Memory B cell (primary cell): ENCODE results near the gene PPM1H.

Experiments used
- ATAC-seq: fragments of 150-1000 bp; cut with Tn5 transposase; 2 replicates; pipeline ENCODE4 v1.10.0; 2021; ENCODE audit warnings: low read depth, mild to moderate bottlenecking, moderate library complexity
- DNase-seq, 2 donors: peaks; one replicate each; pipeline ENCODE4 v3.0.0; 2022; ENCODE audit warnings: low spot score in 2 of 2
- H3K27ac Mint-ChIP-seq: one replicate; pipeline ENCODE4 v1.8.0; 2022; ENCODE audit warnings: mild to moderate bottlenecking, moderate library complexity, mixed read lengths
- H3K27me3 Mint-ChIP-seq: one replicate; pipeline ENCODE4 v1.8.0; 2022; ENCODE audit warnings: mixed read lengths
- H3K36me3 Mint-ChIP-seq: one replicate; pipeline ENCODE4 v1.8.0; 2022; ENCODE audit warnings: mild to moderate bottlenecking, mixed read lengths
- H3K4me1 Mint-ChIP-seq: one replicate; pipeline ENCODE4 v1.8.0; 2022; ENCODE audit warnings: mixed read lengths
- H3K4me3 Mint-ChIP-seq: one replicate; pipeline ENCODE4 v1.8.0; 2022; ENCODE audit warnings: mild to moderate bottlenecking, moderate library complexity, mixed read lengths
- H3K9me3 Mint-ChIP-seq: one replicate; pipeline ENCODE4 v1.8.0; 2022; ENCODE audit warnings: mixed read lengths

Gene PPM1H

GRCh38 chr12:62930546-62931425, 4.2 kb downstream of the PPM1H start:
- DNase-seq (no peak), ATAC-seq (no peak)
- Mint-ChIP-seq H3K4me3 (no peak overlapping the region), H3K36me3 (no peaks in the 10 kb centered on the region), H3K27me3 (peaks cover 21% of the 10 kb centered on the region), H3K4me1 (peaks cover 10% of the 10 kb centered on the region), H3K27ac (no peak overlapping the region), H3K9me3 (no peaks in the 10 kb centered on the region)

GRCh38 chr12:62928632-62929031, 6.3 kb downstream of the PPM1H start:
- H3K9me3 Mint-ChIP-seq, result no peaks in the 10 kb centered on the region
- no peak for ATAC-seq
- H3K36me3 Mint-ChIP-seq, result no peaks in the 10 kb centered on the region
- H3K27ac Mint-ChIP-seq, result no peak overlapping the region
- peaks cover 19% of the 10 kb centered on the region for H3K27me3 Mint-ChIP-seq
- H3K4me1 Mint-ChIP-seq, result peaks cover 4% of the 10 kb centered on the region
- DNase-seq, result no peak
- no peak overlapping the region for H3K4me3 Mint-ChIP-seq

- ATAC-seq (no peak), DNase-seq (no peak)
- H3K36me3 Mint-ChIP-seq, result no peaks in the 10 kb centered on the region
- H3K9me3 Mint-ChIP-seq, result no peaks in the 10 kb centered on the region
- H3K27me3 Mint-ChIP-seq, result peaks cover 7% of the 10 kb centered on the region
- no peak overlapping the region for H3K4me3 Mint-ChIP-seq
- no peaks in the 10 kb centered on the region for H3K4me1 Mint-ChIP-seq
- H3K27ac Mint-ChIP-seq, result no peak overlapping the region
These were observed 9.3 kb downstream of the PPM1H start for GRCh38 chr12:62925680-62926079.

GRCh38 chr12:62924084-62924483, 10.9 kb downstream of the PPM1H start:
- Mint-ChIP-seq H3K27ac (no peak overlapping the region), H3K9me3 (no peaks in the 10 kb centered on the region)
- DNase-seq, result no peak

GRCh38 chr12:62922539-62922938, 12.4 kb downstream of the PPM1H start:
- Mint-ChIP-seq H3K36me3 (no peaks in the 10 kb centered on the region), H3K4me3 (no peak overlapping the region), H3K27ac (no peak overlapping the region)

More at GRCh38 chr12:62924084-62924483, 10.9 kb downstream of the PPM1H start:
- H3K4me3 Mint-ChIP-seq, result no peak overlapping the region
- ATAC-seq, result no peak
- no peaks in the 10 kb centered on the region for H3K4me1 Mint-ChIP-seq
- H3K36me3 Mint-ChIP-seq, result no peaks in the 10 kb centered on the region
- peaks cover 4% of the 10 kb centered on the region for H3K27me3 Mint-ChIP-seq

GRCh38 chr12:62919838-62920237, 15.1 kb downstream of the PPM1H start:
- Mint-ChIP-seq H3K36me3 (no peaks in the 10 kb centered on the region), H3K27me3 (no peaks in the 10 kb centered on the region), H3K4me3 (no peak overlapping the region), H3K9me3 (no peaks in the 10 kb centered on the region), H3K27ac (no peak overlapping the region), H3K4me1 (no peaks in the 10 kb centered on the region)
- ATAC-seq (no peak), DNase-seq (no peak)

More at GRCh38 chr12:62922539-62922938, 12.4 kb downstream of the PPM1H start:
- H3K27me3 Mint-ChIP-seq, result no peaks in the 10 kb centered on the region
- no peak for ATAC-seq
- H3K4me1 Mint-ChIP-seq, result no peaks in the 10 kb centered on the region
- DNase-seq, result no peak
- H3K9me3 Mint-ChIP-seq, result no peaks in the 10 kb centered on the region

- no peak for ATAC-seq
These were observed 17.0 kb downstream of the PPM1H start for GRCh38 chr12:62917926-62918325.

GRCh38 chr12:62916632-62917425, 18.1 kb downstream of the PPM1H start:
- Mint-ChIP-seq H3K4me1 (no peaks in the 10 kb centered on the region), H3K9me3 (no peaks in the 10 kb centered on the region), H3K4me3 (no peak overlapping the region), H3K27me3 (peaks cover 5% of the 10 kb centered on the region), H3K36me3 (no peaks in the 10 kb centered on the region), H3K27ac (no peak overlapping the region)
- ATAC-seq, result no peak
- no peak for DNase-seq

More at GRCh38 chr12:62917926-62918325, 17.0 kb downstream of the PPM1H start:
- no peak overlapping the region for H3K4me3 Mint-ChIP-seq
- H3K27me3 Mint-ChIP-seq, result peaks cover 4% of the 10 kb centered on the region
- H3K36me3 Mint-ChIP-seq, result no peaks in the 10 kb centered on the region
- H3K9me3 Mint-ChIP-seq, result no peaks in the 10 kb centered on the region
- H3K4me1 Mint-ChIP-seq, result no peaks in the 10 kb centered on the region
- no peak overlapping the region for H3K27ac Mint-ChIP-seq
- no peak for DNase-seq

GRCh38 chr12:62915204-62915529, 19.8 kb downstream of the PPM1H start:
- H3K9me3 Mint-ChIP-seq, result no peaks in the 10 kb centered on the region
- no peak for ATAC-seq
- no peaks in the 10 kb centered on the region for H3K4me1 Mint-ChIP-seq

GRCh38 chr12:62914443-62915203, 20.3 kb downstream of the PPM1H start:
- H3K4me3 Mint-ChIP-seq, result no peak overlapping the region
- ATAC-seq (no peak), DNase-seq (no peak)
- peaks cover 5% of the 10 kb centered on the region for H3K27me3 Mint-ChIP-seq
- H3K4me1 Mint-ChIP-seq, result no peaks in the 10 kb centered on the region
- H3K36me3 Mint-ChIP-seq, result no peaks in the 10 kb centered on the region
- H3K9me3 Mint-ChIP-seq, result no peaks in the 10 kb centered on the region
- H3K27ac Mint-ChIP-seq, result no peak overlapping the region

More at GRCh38 chr12:62915204-62915529, 19.8 kb downstream of the PPM1H start:
- Mint-ChIP-seq H3K27me3 (peaks cover 5% of the 10 kb centered on the region), H3K27ac (no peak overlapping the region), H3K4me3 (no peak overlapping the region), H3K36me3 (no peaks in the 10 kb centered on the region)
- no peak for DNase-seq

GRCh38 chr12:62913380-62913779, 21.6 kb downstream of the PPM1H start:
- DNase-seq (no peak), ATAC-seq (no peak)
- Mint-ChIP-seq H3K4me3 (no peak overlapping the region), H3K27me3 (peaks cover 11% of the 10 kb centered on the region), H3K4me1 (no peaks in the 10 kb centered on the region), H3K9me3 (no peaks in the 10 kb centered on the region), H3K36me3 (no peaks in the 10 kb centered on the region), H3K27ac (no peak overlapping the region)

- Mint-ChIP-seq H3K27ac (no peak overlapping the region), H3K36me3 (no peaks in the 10 kb centered on the region), H3K4me1 (no peaks in the 10 kb centered on the region), H3K4me3 (no peak overlapping the region), H3K9me3 (no peaks in the 10 kb centered on the region), H3K27me3 (peaks cover 11% of the 10 kb centered on the region)
- ATAC-seq (no peak), DNase-seq (no peak)
These were observed 22.3 kb downstream of the PPM1H start for GRCh38 chr12:62912644-62913043.

- Mint-ChIP-seq H3K27ac (no peak overlapping the region), H3K4me3 (no peak overlapping the region), H3K36me3 (no peaks in the 10 kb centered on the region), H3K9me3 (no peaks in the 10 kb centered on the region), H3K4me1 (no peaks in the 10 kb centered on the region), H3K27me3 (peaks cover 11% of the 10 kb centered on the region)
- no peak for DNase-seq
- no peak for ATAC-seq
These were observed 23.7 kb downstream of the PPM1H start for GRCh38 chr12:62911286-62911685.
